8988T (cell line): ENCODE measurements around the gene DYNC2LI1.
A peak's percentile ranks its signal among the peaks of the same experiment; 100 is the strongest.
"Not testable (repeated sequence)": the region's sequence is repeated elsewhere in the genome, so short reads cannot be mapped to it uniquely, and the experiment has no call there.

ENCODE experiments used
- DNase-seq: peaks from one replicate; pipeline ENCODE4 v3.0.0; 2011

Gene DYNC2LI1

GRCh38 chr2:43773876-43774613, at the start of gene DYNC2LI1:
DYNC2LI1 (plus strand) TSS chr2:43774039; CDS start chr2:43774139, 100 bp downstream.
- peak; percentile 66 for DNase-seq

GRCh38 chr2:43724728-43725526, 48.9 kb upstream of the DYNC2LI1 start:
- no peak for DNase-seq

- DNase-seq: no peak
Measured at GRCh38 chr2:43725711-43726246, 48.1 kb upstream of the DYNC2LI1 start.

- not testable (repeated sequence) for DNase-seq
Measured at GRCh38 chr2:43726961-43727633, 46.7 kb upstream of the DYNC2LI1 start.

GRCh38 chr2:43727634-43728014, 46.2 kb upstream of the DYNC2LI1 start:
- DNase-seq: no peak

GRCh38 chr2:43729491-43730174, 44.2 kb upstream of the DYNC2LI1 start:
- DNase-seq: no peak

GRCh38 chr2:43731211-43731610, 42.6 kb upstream of the DYNC2LI1 start:
- no peak for DNase-seq

- DNase-seq: no peak
Measured at GRCh38 chr2:43736637-43737036, 37.2 kb upstream of the DYNC2LI1 start.

GRCh38 chr2:43737097-43737854, 36.6 kb upstream of the DYNC2LI1 start:
- no peak for DNase-seq

GRCh38 chr2:43737855-43738254, 36.0 kb upstream of the DYNC2LI1 start:
- no peak for DNase-seq

- no peak for DNase-seq
Measured at GRCh38 chr2:43738257-43738656, 35.6 kb upstream of the DYNC2LI1 start.

GRCh38 chr2:43743706-43744105, 30.1 kb upstream of the DYNC2LI1 start:
- DNase-seq: no peak

- no peak for DNase-seq
Measured at GRCh38 chr2:43745457-43745856, 28.4 kb upstream of the DYNC2LI1 start.

GRCh38 chr2:43748333-43748732, 25.5 kb upstream of the DYNC2LI1 start:
- DNase-seq: no peak

GRCh38 chr2:43749583-43749982, 24.3 kb upstream of the DYNC2LI1 start:
- DNase-seq: no peak

- no peak for DNase-seq
Measured at GRCh38 chr2:43751476-43751990, 22.3 kb upstream of the DYNC2LI1 start.

GRCh38 chr2:43752302-43752701, 21.5 kb upstream of the DYNC2LI1 start:
- no peak for DNase-seq

GRCh38 chr2:43754180-43754579, 19.7 kb upstream of the DYNC2LI1 start:
- no peak for DNase-seq

GRCh38 chr2:43758739-43759138, 15.1 kb upstream of the DYNC2LI1 start:
- DNase-seq: no peak

- no peak for DNase-seq
Measured at GRCh38 chr2:43759195-43759594, 14.6 kb upstream of the DYNC2LI1 start.

- no peak for DNase-seq
Measured at GRCh38 chr2:43762286-43762685, 11.6 kb upstream of the DYNC2LI1 start.

- DNase-seq: no peak
Measured at GRCh38 chr2:43763091-43763490, 10.7 kb upstream of the DYNC2LI1 start.
